ENCODE data around the gene TIGD4. TPM values are rescaled to one million over a fixed set of nuclear protein-coding genes. Genes with fewer than 3 reads are reported as not detected.

The TIGD4 gene
- total and polyA plus RNA-seq, 2 of the 8 experiments (the other 6 are each of a cell fraction or from before 2014, with no cell fraction given), result 0.42 to 2.3 TPM

GRCh38 chr4:152734015-152734698, 45.4 kb downstream of the TIGD4 start (continued):
- TF ChIP-seq SP4 (IDR thresholded peaks at IDR 0.05; ENCODE audit: low read length) (no peak), EP300 (IDR thresholded peaks at IDR 0.05; ENCODE audit: borderline replicate concordance in 1 of 2, low read depth in 2 of 2, low read length in 2 of 2) (no peak)
